Stimulated activated CD8-positive, alpha-beta memory T cell treated with anti-CD3 and anti-CD28 coated beads, Interleukin-15, amount 100 ng/mL, for 4 hours (primary cell): Measurements from ENCODE around the gene ANKRD31.
"Not testable (repeated sequence)": the region's sequence is repeated elsewhere in the genome, so short reads cannot be mapped to it uniquely, and the experiment has no call there.

Experiments used
- DNase-seq, 2 donors: peaks; one replicate each; pipeline ENCODE4 v3.0.0-alpha.2; 2020; ENCODE audit warnings: low read depth in 2 of 2

ANKRD31 gene, protein sequence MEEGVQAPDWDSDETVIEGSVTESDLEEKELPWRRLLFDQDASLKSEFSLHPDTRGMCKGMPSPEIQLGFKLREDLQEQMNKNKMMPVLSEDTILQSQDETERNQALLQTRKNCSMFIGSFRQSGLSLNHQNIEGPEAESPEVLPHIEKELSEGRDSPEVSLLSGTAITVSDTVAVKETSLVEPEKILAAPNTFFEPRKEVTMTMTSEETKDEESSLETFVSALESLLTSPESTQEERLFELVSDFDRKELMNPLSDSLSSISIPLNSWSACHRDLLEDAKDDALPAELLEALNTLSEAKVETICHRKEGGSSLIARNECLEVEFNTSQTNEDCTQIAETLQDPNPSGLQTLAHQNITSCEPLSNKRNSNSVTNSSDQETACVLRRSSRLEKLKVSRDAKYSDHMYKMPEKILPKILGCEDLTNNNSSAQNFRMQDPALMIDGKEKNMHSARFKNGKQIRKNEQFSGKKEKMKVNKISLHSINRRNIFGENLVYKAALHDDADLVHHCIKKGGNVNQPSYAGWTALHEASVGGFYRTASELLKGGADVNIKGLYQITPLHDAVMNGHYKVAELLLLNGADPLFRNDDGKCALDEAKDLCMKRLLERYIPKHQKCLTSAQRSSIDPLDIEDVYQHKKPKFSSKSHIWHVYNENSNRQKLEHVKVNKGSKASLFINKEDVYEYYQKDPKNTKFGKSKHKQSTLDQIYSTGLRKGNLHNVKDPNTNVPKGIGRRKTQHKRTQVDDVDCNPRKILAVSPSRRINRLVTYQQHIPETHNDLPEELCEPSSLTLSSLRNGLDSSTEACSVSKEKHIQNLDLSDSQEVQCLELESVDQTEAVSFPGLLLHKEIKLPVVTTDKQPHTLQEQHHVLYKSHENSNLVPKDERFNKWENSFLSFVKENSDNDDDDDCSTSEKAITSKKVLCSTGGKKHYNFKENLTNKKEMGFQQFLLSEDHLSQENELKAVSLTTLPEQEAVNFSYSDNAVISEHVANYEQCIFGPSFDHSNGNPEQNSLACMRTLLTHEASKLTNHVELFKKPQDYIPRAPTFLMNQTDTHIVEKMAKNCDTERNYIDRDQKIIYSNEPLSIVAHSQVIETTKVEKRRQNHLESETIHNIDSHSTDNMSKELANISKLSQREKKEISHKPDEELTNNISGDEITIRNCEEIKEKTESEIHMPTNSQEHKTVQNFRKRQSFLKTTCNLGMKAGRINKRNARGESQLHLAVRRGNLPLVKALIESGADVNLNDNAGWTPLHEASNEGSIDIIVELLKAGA (N-terminal part only)

DNA sequence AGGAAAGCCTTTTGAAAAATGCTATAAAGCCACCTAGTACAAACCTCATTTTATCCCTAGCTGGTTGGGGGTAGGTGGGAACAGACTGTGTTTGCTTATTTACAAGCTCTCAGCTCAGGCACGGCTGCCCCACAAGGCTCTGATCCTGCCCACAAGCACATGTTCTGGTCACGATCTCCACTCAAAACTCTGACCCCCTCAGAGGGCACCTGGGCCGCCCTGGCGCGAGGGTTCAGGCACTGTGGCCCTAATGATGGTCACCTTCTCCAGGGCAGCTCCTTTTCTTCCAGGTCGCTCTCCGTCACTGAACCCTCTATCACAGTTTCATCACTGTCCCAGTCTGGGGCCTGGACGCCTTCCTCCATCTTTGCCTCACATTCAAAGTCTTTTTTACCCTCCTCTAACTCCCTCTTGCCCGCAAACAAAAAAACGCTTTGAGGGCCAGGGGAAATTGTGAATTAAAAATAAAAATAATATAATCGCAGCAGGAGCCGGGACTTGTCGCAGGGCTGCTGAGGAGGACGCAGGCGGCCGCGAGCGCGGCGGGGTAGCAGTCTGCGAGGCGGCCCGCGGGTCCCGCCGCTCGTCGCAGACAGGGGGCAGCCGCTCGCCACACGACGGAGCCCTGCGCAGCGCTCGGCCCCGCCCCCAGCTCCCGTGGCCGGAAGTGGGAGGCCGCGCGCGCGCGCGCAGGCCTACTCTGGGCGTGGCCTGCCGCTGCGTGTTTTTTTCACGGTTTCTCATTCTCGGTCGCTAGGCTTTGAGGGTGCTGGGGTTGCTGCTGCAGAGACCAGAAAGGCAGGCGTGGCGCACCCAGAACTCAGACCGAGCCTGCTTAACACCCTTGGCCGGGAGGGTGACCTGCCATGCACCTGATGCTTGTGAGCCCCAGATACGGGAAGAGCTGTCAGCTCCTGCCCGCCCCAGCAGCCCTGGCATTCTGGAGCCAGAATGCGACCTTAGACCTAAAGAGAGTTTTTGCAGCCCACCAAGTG is at the start of gene ANKRD31:
Gene ANKRD31, minus strand, starts transcription at position 557 of the 995 bp plus-strand sequence. Its CDS starts 192 bp downstream, at position 365.
- peak; percentile 72 to 76 for DNase-seq

DNA sequence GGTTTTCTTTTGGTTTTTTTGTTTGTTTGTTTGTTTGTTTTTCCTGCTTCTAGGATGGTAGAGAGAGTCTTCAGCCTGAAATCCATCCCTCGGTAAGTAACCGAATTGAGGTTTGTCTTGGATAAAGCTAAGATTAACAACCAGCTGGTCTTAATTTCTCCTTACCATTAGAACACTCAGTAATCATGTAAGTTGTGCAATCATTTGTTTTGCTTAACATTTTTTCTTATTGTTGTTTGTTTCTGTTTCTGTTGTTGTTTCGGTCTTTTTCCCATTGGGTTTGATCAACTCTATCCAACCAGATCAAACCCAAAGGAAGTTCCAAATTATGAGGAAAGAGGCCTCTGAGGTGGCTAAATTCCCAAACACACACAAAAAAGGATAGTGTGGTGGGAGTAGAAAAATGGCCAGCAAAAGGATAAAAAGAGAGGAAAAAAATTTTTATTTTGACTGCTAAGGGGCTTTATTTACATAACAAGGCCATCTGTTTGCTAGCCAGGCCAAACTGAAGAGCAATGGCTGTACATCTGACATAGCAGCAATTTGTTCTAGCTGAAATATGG is 49.6 kb upstream of the ANKRD31 start:
- DNase-seq, result no peak

DNA sequence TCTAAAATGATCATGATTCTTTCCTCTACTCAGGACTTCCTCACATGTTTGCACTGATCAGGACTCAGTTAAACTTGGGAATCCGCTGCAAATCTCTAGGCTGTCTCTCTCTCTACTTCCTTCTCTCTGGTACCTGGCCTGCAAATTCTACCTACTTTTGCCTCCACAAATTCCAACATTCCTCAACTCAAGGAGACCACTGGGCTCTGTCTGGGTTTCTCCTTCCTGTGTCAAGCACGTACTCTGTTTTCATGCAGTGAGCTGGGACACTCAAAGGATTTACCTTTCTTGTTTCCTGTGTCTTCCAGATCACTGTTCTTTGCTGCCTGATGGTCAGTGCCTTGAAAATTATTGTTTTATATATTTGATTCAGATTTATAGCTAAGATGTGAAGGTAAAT is 45.9 kb upstream of the ANKRD31 start:
- no peak for DNase-seq

DNA sequence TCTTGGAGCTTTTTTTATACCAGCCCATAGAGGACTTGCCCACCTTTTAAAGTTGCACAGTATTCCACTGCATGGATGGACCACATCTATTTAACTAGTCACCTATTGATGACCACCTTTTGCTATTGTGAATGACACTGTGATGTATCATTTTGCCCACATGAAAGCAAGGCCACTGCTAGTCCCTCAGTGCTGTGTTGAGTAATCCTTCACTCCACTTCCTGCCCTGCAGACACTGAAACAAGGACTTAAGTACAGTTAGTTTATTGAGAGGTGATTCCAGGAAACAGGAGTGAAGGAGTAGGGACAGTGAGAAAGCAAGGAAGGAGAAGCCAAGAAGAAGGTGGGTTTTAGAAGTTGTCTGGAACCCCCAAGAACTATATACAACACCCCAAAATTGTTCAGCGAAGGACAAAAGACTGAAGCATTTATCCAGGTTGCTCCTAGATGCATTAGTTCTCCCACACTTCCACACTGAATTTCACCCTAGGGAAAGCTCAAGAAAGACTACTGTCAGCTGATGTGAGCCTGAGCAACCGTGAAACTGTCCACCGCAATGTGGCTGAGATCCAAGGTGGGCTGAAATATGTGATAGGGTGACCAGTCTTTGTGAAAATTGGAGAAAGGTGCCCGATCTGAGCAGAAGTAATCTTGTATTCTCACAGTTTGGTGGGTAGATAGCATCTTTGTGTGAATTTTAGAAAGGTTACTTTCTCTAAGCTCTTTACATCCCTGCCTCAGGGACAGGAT is 45.2 kb upstream of the ANKRD31 start:
- DNase-seq, result no peak

DNA sequence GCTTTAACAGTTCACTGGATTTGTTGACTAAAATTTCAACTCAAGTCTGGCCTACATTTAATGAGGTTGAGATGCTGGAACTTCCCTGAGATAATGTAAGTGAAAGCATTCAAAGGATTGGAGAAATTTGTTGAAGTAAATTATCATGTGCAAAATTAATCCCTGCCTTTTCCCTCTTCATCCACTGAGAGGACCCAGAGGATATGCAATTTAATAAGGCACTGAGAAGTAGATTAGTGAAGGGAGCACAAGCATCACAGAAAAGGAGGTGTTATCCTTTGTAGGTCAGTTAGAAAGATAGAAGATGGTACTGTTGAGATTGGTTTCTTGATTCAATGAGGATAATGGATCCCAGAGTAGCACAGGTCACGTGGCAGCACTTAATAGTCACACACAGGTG is 42.6 kb upstream of the ANKRD31 start:
- DNase-seq, result no peak

DNA sequence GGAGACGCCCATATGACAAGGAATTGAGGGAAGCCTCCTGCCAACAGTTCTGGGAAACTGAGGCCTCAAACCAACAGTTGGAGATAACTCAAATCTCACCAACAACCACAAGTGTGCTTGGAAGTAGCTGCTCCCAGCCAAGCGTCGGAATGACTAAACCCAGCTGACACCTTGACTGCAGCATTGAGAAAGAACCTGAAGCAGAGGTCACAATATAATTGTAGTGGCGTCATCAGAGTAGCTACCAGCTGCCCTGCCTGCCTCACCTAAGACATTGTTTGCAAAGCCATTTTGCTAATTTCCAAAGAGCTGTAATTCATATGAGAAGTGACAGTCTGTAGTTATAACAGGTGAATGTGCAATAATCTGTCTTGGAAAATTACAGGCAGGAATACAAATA is 40.8 kb upstream of the ANKRD31 start:
- DNase-seq, result no peak

DNA sequence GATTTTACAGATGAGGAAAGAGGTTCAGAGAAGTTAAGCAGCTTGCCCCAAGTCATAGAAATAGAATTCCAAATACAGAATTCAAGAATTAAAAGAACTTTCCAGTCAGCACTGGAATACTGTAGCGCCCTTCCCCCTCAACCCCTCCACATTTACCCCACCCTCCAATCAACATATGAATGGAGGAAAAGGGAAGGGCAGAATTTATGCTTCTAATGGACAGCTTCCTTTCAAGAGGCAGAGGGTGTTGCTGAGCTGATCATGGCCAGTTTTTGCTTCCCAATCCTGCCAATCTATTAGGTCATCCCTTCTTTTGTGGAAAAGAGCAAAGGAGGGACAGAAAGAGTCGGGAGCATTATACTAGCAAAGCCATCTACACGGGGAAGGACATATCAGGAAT is 39.1 kb upstream of the ANKRD31 start:
- no peak for DNase-seq

DNA sequence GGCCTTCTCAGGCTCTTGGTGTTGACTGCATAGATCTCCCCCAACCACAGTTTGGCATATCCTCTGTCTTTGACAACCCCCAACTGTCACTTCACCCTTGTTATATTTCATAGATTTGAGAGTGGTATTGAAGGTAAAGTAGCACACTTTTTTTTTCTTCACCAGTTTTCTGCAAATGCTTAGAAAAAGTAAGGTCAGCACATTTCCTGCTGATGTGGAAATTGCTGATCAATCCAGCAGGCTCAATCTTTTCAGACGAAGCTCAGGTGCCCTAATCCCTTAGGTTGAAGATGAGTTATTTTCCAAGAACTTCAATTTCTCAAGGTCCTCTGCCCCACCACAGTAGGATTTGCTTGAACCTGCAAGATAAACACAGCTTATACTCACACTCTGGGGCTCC is 38.5 kb upstream of the ANKRD31 start:
- DNase-seq, result no peak

DNA sequence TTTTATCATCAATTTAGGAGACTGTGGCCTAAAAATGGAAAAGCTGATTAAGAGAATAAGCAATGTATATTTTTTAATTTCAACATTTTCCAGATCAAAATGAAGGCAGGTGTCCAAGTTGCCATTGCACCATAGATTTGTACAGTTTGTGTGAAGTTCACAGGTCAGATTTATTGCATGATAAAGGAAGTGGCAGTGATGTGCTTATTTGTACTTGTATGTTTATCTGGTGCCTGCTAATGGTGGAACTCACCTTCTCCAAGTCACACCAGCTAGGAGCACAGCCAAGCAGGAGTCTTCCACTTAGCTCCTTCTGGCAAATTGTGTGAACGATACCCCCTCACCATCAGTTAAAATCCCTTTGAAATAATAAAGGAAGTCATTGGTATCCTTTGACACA is 37.8 kb upstream of the ANKRD31 start:
- no peak for DNase-seq

DNA sequence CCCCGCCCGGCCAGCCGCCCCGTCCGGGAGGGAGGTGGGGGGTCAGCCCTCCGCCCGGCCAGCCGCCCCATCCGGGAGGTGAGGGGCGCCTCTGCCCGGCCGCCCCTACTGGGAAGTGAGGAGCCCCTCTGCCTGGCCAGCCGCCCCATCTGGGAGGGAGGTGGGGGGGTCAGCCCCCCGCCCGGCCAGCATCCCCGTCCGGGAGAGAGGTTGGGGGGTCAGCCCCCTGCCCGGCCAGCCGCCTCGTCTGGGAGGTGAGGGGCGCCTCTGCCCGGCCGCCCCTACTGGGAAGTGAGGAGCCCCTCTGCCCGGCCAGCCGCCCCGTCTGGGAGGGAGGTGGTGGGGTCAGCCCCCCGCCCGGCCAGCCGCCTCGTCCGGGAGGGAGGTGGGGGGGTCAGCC is 33.9 kb upstream of the ANKRD31 start:
- not testable (repeated sequence) for DNase-seq

DNA sequence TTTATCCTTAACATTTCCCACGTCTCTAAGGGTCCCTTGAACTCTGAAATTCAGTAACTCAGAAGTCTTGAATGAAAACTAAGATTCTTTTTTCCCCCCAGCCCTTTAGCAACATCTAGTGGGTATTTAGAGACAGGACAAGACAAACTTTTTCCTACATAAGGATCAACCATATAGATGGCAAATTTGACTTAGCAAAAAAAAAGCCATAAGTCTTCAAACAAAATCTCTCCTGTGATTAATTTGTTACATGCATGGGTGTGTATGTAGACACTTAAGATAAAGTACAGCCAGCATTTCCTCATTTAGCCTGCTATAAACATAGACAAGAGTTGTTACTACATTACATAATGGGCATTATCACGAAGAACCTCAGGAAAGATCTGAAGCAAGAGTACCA is 29.1 kb upstream of the ANKRD31 start:
- no peak for DNase-seq

DNA sequence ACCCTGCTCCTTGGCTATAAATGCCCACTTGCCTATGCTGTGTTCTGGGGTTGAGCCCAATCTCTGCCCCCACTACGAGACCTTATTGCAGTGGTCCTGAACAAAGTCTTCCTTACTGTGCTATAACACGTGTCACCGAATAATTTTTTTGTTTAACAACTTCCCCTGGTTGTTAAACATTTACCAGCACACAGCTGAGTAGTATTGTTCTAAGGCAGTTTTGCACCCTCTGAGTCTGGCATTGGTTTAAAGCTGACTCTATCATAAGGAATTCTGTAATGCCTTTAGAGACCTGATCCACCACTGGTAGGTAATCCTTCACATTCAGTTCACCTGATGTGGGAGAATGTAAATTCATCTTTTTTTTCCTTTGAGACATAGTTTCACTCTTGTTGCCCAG is 25.6 kb upstream of the ANKRD31 start:
- no peak for DNase-seq

DNA sequence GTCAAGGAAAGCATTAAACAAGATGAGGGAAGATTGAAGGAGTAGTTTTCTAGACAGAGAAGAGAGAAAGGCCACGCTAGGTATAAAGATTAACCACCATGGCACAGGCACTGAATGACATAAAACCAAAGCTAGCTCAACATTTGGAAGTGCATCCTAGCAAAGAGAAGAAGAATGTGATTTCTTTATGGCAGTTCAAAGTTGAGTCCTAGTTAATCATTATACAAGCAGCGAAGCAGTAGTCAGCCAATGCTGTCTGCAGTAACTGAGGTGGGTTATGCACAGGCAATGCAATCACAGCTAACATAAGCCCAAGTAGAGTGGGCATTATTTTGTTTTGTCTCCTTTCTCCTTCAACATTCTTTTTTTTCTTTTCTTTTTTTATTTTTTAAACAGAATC is 24.0 kb upstream of the ANKRD31 start:
- no peak for DNase-seq

DNA sequence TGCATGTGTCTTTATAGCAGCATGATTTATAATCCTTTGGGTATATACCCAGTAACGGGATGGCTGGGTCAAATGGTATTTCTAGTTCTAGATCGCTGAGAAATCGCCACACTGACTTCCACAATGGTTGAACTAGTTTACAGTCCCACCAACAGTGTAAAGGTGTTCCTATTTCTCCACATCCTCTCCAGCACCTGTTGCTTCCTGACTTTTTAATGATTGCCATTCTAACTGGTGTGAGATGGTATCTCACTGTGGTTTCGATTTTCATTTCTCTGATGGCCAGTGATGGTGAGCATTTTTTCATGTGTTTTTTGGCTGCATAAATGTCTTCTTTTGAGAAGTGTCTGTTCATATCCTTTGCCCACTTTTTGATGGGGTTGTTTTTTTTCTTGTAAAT is 13.8 kb upstream of the ANKRD31 start:
- DNase-seq, result not testable (repeated sequence)

DNA sequence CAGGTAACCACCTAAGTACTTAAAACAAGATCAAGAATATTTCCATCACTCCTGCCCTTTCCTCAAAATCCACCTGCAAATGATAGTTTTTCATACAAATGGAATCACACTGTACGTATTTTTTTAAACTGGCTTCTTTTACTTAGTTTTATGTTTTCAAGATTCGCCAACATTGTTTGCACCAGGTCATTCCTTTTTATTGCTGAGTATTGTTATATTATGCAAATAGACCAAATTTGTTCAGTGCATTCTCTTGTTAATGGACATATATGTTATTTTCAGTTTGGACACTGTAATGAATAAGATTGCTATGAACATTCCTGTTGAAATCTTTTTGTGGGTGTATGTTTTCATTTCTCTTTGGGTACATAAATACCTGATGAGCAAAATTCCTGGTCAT is 8.3 kb upstream of the ANKRD31 start:
- DNase-seq, result no peak

DNA sequence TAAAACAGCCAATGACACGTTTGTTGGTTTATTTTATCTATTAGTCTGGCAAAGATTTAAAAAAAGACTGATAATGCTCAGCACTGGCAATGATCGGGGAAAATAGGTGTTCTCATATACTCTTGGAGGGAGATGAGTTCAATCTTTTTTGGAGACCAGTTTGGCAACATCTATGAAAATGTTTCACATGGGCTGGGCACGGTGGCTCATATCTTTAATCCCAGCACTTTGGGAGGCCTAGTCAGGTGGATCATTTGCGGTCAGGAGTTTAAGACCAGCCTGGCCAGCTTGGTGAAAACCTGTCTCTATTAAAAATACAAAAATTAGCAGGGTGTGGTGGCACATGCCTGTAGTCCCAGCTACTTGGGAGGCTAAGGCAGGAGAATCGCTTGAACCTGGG is 6.8 kb upstream of the ANKRD31 start:
- DNase-seq, result no peak

DNA sequence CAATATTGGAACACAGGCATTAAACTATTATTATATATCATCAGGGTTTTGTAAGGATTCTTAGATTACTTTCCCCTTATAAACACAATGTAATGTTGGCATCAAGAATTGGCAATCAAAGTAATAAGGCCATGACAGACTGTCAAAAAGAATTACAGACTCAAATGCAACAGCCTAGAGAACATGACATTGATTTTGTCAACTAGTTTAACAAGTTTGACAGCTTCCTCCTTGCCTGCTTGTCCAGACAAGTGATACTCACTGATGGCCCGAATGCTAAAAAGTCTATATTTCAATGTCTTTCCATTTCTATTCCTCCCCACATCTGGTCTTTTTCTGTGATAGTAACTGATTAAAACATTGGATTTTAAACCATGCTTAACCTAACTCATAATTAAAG is 6.4 kb upstream of the ANKRD31 start:
- DNase-seq, result no peak

DNA sequence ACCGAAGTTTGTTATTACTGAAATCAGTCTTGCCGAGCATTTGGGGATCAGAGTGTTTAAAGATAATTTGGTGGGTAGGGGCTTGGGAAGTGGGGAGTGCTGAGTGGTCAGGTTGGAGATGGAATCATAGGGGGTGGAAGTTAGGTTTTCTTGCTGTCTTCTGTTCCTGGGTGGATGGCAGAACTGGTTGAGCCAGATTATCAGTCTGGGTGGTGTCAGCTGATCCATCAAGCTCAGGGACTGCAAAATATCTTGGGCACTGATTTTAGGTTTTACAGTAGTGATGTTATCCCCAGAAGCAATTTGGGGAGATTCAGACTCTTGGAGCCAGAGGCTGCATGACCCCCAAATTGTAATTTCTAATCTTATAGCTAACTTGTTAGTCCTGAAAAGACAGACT is 5.4 kb upstream of the ANKRD31 start:
- no peak for DNase-seq

DNA sequence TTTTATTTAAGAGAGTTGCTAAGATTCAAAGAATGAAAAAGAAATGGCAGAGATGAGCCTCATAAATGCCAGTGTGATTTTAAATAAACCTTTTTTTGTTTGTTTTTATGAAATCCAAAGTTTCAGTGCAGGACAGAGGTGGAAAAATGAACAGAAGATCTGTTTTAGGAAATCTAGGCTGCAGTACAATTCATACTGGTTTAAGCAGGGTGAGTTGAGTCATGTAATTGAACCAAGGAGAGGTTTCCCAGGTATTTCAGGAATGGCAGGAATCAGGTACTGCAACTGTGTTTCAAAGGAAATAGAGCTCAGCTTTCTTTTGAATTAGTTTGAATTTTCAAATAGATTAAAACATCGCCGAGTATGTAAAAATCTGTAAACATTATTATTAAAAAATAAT is 3.0 kb upstream of the ANKRD31 start:
- DNase-seq, result no peak

DNA sequence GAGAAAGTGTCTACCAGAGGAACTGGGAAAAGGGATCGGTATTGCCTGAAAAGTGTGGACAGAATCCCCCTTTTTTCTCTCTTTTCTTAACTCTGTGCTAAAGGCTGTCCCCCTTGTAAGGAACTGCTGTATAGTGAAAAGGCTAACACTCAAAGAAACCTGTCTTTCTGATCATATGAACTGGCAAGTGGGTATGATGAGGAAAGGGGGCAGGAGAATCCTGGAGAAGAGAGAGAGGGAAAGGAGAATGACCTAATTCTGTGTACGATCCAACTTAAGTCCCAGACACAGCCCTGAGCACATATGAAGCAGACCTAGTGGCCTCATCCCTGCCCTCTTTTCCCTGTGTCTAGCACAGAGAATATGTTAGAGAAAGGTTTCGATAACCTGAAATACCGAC is 967 bp downstream of the ANKRD31 start:
- no peak for DNase-seq
